ENCODE results near the gene CLCNKB.
"Not testable (repeated sequence)": the region's sequence is repeated elsewhere in the genome, so short reads cannot be mapped to it uniquely, and the experiment has no call there.

The CLCNKB gene

GRCh38 chr1:16019644-16020277 is 23.8 kb upstream of the CLCNKB start:
- peak; percentile 85 for DNase-seq (ENCODE audit: low spot score)
- TF ChIP-seq CTCF (IDR thresholded peaks at IDR 0.05) = no peak
- H3K4me3 ChIP-seq = no peak overlapping the region
- H3K27ac ChIP-seq = peak overlapping the region; percentile 98

- TF ChIP-seq CTCF (IDR thresholded peaks at IDR 0.05) = no peak
- DNase-seq (ENCODE audit: low spot score) = no peak
- Histone ChIP-seq H3K27ac (peak overlapping the region; percentile 98), H3K4me3 (no peak overlapping the region)
These were observed 23.3 kb upstream of the CLCNKB start for GRCh38 chr1:16020325-16020724.

GRCh38 chr1:16020878-16021277 is 22.7 kb upstream of the CLCNKB start:
- H3K27ac ChIP-seq = peak overlapping the region; percentile 98
- DNase-seq (ENCODE audit: low spot score); H3K4me3 ChIP-seq: not testable (repeated sequence)

- Histone ChIP-seq H3K27ac (no peak within 1 kb of the TSS), H3K4me3 (no peak within 1 kb of the TSS)
- DNase-seq (ENCODE audit: low spot score) = no peak
- TF ChIP-seq CTCF (IDR thresholded peaks at IDR 0.05) = no peak
These were observed 21.9 kb upstream of the CLCNKB start, which contains the start of gene CLCNKA for GRCh38 chr1:16021681-16022080. Gene CLCNKA (plus strand): TSS chr1:16022036. CDS start chr1:16022620, 584 bp downstream.

GRCh38 chr1:16022393-16022792 is 21.2 kb upstream of the CLCNKB start:
- DNase-seq (ENCODE audit: low spot score) = no peak
- TF ChIP-seq CTCF (IDR thresholded peaks at IDR 0.05) = no peak
- no peak overlapping the region for H3K27ac ChIP-seq
- H3K4me3 ChIP-seq = no peak overlapping the region

- DNase-seq (ENCODE audit: low spot score) = no peak
- no peak for TF ChIP-seq CTCF (IDR thresholded peaks at IDR 0.05)
- Histone ChIP-seq H3K4me3 (no peak overlapping the region), H3K27ac (no peak overlapping the region)
These were observed 20.4 kb upstream of the CLCNKB start for GRCh38 chr1:16023050-16023653.

GRCh38 chr1:16026302-16026701 is 17.3 kb upstream of the CLCNKB start:
- H3K4me3 ChIP-seq; DNase-seq (ENCODE audit: low spot score); H3K27ac ChIP-seq: not testable (repeated sequence)

GRCh38 chr1:16026723-16027484 is 16.7 kb upstream of the CLCNKB start:
- TF ChIP-seq CTCF (IDR thresholded peaks at IDR 0.05) = no peak
- Histone ChIP-seq H3K27ac (peak overlapping the region in 1 of 2 donors; percentile 32), H3K4me3 (peak overlapping the region; percentile 63)
- DNase-seq (ENCODE audit: low spot score) = no peak
